NCI-H1105 treated with DMSO at 0.1 percent for 48 hours (cell line): Measurements from ENCODE around the gene STX16.

Experiments
- DNase-seq: peaks from one replicate; lab custom pipeline; 2025; lab: John Stamatoyannopoulos, UW

STX16 gene

GRCh38 chr20:58677079-58677604 lies 26.1 kb downstream of the STX16 start:
- DNase-seq: peak; percentile 40

DNA sequence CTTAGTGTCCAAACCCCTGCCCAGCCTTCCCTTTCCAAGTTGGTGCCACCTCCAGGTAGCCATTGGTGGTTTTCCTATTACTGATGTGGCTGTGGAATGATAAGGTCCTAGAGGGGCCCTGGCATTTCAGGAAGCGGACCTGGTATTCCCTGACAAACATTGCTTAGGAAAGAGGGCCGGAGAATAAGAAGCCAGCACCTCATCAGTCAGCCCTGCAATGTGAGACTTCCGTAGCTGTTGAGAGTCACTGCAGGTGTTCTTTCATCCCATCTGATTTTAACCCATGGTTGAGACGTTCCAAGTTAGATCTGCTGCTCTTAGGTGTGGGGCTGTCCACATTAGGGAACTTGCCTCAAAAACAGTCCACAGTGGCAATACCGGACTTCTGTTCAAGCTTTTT lies 26.7 kb downstream of the STX16 start:
- no peak for DNase-seq

DNA sequence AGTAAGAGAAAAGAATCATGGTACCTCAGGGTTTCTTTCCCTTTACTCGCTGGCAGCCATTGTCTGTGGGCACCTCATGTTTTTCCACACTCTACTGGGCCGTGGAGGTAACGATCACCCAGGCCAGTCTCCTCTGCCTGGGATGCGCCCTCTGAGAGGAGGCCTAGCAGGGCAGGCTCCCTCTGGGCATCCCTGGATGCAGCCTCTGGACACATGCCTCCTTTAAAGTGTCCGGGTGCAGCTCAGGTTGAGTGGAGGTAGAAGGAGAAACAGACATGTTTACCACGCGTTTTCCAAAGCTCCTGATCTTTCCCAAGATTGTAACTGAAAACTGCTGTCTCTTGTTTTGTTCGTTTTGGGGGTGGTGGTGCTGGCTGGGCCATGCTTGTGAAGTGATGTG lies 27.7 kb downstream of the STX16 start:
- no peak for DNase-seq

- DNase-seq: no peak
These were observed 31.8 kb downstream of the STX16 start for GRCh38 chr20:58682656-58683531.

- no peak for DNase-seq
These were observed 33.2 kb downstream of the STX16 start for GRCh38 chr20:58684291-58684690.

- DNase-seq: no peak
These were observed 34.9 kb downstream of the STX16 start for GRCh38 chr20:58685988-58686387.

DNA sequence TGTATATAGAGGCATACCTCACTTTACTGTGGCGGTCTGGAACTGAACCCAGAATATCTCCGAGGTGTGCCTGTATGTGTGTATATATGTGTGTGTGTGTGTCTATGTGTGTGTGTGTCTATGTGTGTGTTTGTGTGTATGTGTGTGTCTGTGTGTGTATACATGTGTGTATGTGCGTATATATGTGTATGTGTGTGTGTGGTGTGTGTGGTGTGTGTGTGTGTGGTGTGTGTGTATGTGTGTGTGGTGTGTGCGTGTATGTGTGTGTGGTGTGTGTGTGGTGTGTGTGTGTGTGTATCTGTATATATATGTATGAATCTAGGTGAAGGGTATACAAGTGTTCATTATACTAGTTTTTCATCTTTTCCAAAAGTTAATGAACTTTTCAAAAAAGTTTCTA lies 37.3 kb downstream of the STX16 start:
- DNase-seq: no peak

GRCh38 chr20:58688840-58689239 lies 37.8 kb downstream of the STX16 start:
- DNase-seq: no peak

DNA sequence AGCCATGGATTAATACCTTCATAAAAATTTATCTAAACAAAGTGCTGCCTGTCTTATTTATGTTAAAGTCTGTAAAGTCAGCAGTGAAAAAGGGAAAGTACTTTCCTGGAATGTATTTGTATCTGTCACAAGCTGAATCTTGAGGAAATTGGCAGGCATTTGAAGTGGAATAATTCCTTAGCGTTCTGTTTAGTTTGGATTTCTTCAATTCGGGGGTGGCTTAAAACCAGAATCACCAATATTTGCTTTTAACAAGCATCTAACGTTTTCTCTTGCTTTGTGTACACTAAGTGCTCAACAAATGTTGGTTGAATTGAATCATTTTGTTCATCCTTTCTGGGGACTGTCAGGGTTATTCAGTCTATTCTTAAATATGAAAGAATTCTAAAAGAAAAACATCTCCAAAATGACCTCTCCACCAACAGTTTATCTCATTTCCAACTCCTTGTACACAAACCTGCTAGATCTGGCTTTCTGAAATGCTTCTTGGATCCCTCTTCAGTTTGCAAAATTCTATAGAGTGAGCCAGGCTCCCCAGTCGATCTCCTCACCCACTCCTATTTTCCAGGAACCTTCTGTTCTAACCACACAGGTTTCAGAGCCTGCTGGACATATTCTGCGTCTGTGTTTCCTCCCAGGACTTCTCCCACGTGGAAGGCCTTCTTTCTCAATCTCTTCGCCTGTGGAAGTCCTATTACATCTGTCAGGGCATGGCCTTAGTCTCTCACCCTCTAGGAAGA lies 39.5 kb downstream of the STX16 start:
- DNase-seq: no peak

DNA sequence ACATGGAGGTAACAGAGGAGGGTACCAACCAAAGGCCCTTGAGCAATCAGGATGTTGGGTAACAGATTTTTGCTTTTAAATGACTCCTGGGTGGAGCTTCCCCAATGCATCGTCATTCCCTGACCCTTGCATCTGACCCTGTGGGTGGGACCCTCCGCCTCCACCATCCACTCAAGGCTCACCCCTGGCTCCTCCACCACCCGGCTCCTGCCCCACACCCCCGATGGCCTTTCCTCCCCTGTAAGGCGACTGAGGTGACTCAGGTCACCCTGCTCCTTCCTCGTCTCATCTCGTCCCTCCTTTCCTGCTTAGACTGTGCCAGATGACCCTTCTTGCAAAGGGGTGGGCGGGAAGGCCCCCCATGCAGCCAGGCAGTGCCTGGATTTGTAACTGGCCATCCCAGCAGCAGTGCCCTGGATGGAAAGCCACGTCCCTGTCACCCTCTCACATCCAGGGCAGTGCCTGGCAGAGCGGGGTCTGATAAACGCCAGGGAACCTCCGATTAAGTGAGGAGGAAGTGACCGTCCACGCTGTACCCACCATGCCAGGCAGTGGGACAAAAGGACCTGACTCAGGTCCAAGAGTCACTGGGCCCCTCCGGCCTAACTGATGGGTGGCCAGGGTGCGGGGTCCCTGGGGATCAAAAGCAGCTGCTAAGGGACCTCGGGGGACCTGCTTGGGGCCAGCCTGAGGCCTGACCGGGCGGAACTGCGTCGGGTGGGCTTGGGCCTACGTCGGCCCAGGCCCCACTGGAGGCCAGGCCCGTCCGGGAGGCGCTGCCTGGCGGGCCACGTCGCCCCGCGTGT lies 40.9 kb downstream of the STX16 start:
- no peak for DNase-seq

DNA sequence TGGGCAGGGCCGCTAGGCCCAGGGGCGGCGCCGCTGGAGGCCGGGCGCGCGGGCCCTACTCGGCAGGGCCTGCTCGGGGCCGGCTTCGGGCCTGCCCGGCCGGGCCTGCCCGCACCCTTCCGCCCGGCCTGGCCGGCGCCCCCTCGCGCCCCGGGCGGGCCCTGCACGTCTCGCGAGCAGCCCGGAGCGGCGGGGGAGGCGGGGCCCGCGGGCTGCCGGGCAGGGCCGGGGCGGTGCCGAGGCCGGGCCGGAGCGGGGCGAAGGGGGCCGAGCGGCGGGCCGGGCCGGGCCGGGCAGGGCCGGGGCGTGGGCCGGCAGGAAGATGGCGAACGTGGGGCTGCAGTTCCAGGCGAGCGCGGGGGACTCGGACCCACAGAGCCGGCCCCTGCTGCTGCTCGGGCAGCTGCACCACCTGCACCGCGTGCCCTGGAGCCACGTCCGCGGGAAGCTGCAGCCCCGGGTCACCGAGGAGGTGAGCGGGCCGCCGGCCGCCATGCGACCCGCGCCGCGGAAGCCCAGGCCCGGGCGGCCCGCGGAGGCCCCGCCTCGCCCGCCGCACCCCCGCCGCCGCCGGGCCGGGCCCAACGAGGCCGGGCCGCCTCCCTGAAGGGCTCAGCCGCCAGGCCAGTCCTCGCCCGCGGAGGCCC lies 41.6 kb downstream of the STX16 start, which contains the start of gene NPEPL1:
Gene NPEPL1, plus strand, starts transcription at position 222 of the 647 bp plus-strand sequence. Its CDS starts 101 bp downstream, at position 323.
- DNase-seq: peak; percentile 2

DNA sequence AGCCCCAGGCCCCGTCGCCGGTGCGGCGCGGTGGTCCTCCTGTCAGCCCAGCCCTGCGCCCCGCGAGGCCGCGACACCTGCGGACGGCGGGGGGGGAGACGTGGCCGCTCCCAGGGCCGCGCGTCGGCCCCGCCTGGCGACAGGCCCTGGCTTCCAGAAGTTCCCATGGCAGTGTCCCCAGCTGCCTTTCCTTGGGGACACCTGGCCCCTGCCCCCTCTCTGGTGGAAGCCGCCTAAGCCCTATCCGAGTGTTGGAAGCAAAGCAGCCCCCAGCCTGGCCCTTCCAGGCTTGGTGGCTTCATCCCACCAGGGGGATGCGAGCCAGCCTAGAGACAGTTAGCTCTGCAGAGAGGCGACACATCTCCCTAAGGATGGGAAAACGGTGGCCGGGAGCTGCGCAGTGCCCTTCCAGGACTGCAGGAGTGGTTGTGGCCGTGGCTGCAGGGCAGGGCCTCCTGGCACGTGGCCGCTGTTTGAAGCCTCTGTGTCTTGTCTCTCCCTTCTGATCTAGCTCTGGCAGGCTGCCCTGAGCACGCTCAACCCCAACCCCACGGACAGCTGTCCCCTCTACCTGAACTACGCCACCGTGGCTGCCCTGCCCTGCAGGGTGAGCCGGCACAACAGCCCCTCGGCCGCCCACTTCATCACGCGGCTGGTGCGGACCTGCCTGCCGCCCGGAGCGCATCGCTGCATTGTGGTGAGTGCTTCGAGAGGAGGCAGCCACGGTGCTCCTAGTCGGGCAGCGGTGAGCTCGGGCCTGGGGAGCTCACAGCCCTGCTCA lies 42.3 kb downstream of the STX16 start:
- peak; percentile 6 for DNase-seq

GRCh38 chr20:58694241-58695083 lies 43.4 kb downstream of the STX16 start:
- no peak for DNase-seq

GRCh38 chr20:58695084-58695722 lies 44.1 kb downstream of the STX16 start:
- no peak for DNase-seq

GRCh38 chr20:58695895-58696375 lies 44.9 kb downstream of the STX16 start:
- no peak for DNase-seq

DNA sequence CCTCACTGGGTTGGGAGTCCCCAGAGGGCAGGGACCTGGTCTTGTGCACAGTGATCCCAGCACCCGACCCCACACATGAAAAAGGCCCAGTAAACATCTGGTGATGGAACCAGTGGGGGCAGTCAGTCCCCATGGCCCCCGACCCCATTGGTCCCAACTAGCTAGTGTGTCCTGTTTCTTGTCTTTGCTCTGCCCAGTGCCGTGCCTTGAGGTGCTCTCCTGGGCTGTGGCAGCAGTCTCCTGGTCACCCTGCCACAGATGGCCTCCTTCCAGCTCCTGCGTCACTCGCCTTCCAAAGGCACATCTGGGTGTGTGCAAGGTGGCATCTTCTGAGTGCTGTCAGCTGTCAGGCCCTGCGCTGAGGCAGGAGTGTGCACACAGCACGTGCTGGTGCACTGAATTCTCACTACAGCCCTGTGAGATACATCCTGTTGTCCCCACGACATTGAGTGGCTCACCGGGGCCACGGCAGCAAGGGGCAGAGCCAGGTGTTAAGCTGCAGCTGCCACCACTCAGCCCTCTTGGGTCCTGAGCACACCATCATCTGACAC lies 45.4 kb downstream of the STX16 start:
- no peak for DNase-seq

DNA sequence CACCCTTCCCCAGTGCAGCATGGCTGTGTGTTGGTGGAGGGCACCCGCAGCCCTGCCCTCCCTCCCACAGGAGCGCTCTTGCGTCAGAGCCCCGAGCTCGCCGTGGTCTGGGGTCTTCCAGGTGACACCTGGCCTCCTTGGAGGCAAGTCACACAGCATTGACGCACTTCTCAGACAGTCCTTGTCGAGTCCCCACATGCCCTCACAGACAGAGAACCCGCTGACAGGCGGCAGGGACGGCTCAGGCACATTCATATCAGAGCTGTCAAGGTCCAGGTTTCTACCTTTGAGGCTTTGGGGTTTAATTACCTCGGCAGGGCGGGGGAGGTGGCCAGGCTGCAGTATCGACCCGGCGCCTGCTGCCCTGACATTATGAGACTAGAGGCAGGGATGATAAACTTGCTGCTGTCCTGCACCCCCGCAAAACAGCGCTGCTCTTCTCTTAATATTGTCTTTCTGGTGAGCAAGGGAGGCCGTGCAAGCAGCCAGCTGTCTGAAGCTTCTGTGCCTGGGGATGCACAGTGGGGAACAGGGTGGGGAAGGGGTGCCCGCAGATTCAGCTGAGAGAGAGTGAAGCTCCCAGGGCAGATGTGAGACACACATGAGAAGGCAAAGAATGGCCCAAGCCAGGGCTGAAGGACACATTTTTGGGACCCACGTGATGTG lies 46.3 kb downstream of the STX16 start:
- no peak for DNase-seq
